Measurements from ENCODE around the gene BLOC1S4.
A peak's percentile ranks its signal among the peaks of the same experiment; 100 is the strongest.
"Not testable (repeated sequence)": the region's sequence is repeated elsewhere in the genome, so short reads cannot be mapped to it uniquely, and the experiment has no call there.

Gene BLOC1S4

GRCh38 chr4:6720202-6720699 is 4.3 kb downstream of the BLOC1S4 start:
- H3K36me3 ChIP-seq: no peaks in the 10 kb centered on the region
- peak; percentile 94 for TF ChIP-seq CTCF (IDR thresholded peaks at IDR 0.05; ENCODE audit: low read depth, low read length)
- H3K4me3 ChIP-seq (ENCODE audit: low read depth, low read length): no peak overlapping the region; the same call in 1 of the 2 replicates
- no peaks in the 10 kb centered on the region for H3K4me1 ChIP-seq
- H3K9me3 ChIP-seq: no peaks in the 10 kb centered on the region
- no peaks in the 10 kb centered on the region for H3K27me3 ChIP-seq
- DNase-seq: peak; percentile 95

- no peak for DNase-seq
- Histone ChIP-seq H3K4me1 (no peaks in the 10 kb centered on the region), H3K4me3 (ENCODE audit: low read depth, low read length) (no peak overlapping the region), H3K36me3 (no peaks in the 10 kb centered on the region), H3K9me3 (no peaks in the 10 kb centered on the region), H3K27me3 (no peaks in the 10 kb centered on the region)
- no peak for TF ChIP-seq CTCF (IDR thresholded peaks at IDR 0.05; ENCODE audit: low read depth, low read length)
These were observed 5.1 kb downstream of the BLOC1S4 start for GRCh38 chr4:6721121-6721520.

GRCh38 chr4:6722891-6723290 is 6.9 kb downstream of the BLOC1S4 start:
- Histone ChIP-seq H3K4me1 (no peaks in the 10 kb centered on the region), H3K4me3 (ENCODE audit: low read depth, low read length) (no peak overlapping the region)
- no peak for TF ChIP-seq CTCF (IDR thresholded peaks at IDR 0.05; ENCODE audit: low read depth, low read length)

GRCh38 chr4:6723851-6724250 is 7.9 kb downstream of the BLOC1S4 start:
- Histone ChIP-seq H3K9me3 (no peaks in the 10 kb centered on the region), H3K27me3 (no peaks in the 10 kb centered on the region), H3K4me3 (ENCODE audit: low read depth, low read length) (no peak overlapping the region), H3K4me1 (no peaks in the 10 kb centered on the region), H3K36me3 (no peaks in the 10 kb centered on the region)
- DNase-seq: no peak
- no peak for TF ChIP-seq CTCF (IDR thresholded peaks at IDR 0.05; ENCODE audit: low read depth, low read length)

More at GRCh38 chr4:6722891-6723290, 6.9 kb downstream of the BLOC1S4 start:
- Histone ChIP-seq H3K27me3 (no peaks in the 10 kb centered on the region), H3K9me3 (no peaks in the 10 kb centered on the region), H3K36me3 (no peaks in the 10 kb centered on the region)
- no peak for DNase-seq

- Histone ChIP-seq H3K27me3 (no peaks in the 10 kb centered on the region), H3K4me1 (no peaks in the 10 kb centered on the region), H3K9me3 (no peaks in the 10 kb centered on the region), H3K4me3 (ENCODE audit: low read depth, low read length) (no peak overlapping the region), H3K36me3 (no peaks in the 10 kb centered on the region)
- no peak for DNase-seq
- no peak for TF ChIP-seq CTCF (IDR thresholded peaks at IDR 0.05; ENCODE audit: low read depth, low read length)
These were observed 8.6 kb downstream of the BLOC1S4 start for GRCh38 chr4:6724421-6725111.

- not testable (repeated sequence) for H3K4me3 ChIP-seq (ENCODE audit: low read depth, low read length); H3K4me1 ChIP-seq
These were observed 9.5 kb downstream of the BLOC1S4 start for GRCh38 chr4:6725427-6725961.

More at GRCh38 chr4:6725427-6725961, 9.5 kb downstream of the BLOC1S4 start:
- not testable (repeated sequence) for H3K36me3 ChIP-seq, DNase-seq, H3K9me3 ChIP-seq, H3K27me3 ChIP-seq

Data from BE2C (cell line).